NCI-H2196 (cell line): Measurements from ENCODE around the gene ZNF554.
A peak's percentile ranks its signal among the peaks of the same experiment; 100 is the strongest.

Source experiments
- DNase-seq: peaks from one replicate; lab custom pipeline; 2025; ENCODE audit not compliant: unreplicated experiment; lab: John Stamatoyannopoulos, UW

Gene ZNF554

DNA sequence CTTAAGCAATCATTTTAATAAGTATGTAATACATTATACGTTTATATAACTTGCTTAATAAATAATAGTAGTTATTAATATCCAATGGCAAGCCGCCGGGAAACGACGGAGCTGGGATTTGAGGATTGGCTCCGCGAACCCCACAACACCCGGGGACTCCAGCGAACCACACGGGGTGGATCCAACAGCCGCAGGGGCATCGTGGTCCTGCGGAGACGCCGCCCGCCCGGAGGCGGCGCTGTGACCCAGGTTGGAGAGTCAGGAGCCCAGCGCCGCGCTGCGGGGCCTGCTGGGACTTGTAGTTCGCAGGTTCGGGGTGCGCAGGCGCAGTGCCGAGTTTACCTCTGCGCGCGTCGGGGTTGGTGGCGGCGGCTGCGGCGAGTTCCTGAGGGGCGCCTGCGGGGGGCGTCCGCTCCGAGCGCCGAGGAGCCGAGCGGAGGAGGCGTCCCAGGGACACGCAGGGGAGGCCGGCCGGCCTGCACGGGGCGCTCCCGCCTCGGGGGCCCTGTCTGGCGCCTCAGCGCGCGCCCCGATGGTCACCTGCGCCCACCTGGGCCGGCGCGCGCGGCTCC, at the start of gene ZNF554:
Gene ZNF554 (plus strand): TSS at position 329 of the 572 bp plus-strand sequence. CDS start 204 bp downstream, at position 533.
- peak; percentile 96 for DNase-seq

DNA sequence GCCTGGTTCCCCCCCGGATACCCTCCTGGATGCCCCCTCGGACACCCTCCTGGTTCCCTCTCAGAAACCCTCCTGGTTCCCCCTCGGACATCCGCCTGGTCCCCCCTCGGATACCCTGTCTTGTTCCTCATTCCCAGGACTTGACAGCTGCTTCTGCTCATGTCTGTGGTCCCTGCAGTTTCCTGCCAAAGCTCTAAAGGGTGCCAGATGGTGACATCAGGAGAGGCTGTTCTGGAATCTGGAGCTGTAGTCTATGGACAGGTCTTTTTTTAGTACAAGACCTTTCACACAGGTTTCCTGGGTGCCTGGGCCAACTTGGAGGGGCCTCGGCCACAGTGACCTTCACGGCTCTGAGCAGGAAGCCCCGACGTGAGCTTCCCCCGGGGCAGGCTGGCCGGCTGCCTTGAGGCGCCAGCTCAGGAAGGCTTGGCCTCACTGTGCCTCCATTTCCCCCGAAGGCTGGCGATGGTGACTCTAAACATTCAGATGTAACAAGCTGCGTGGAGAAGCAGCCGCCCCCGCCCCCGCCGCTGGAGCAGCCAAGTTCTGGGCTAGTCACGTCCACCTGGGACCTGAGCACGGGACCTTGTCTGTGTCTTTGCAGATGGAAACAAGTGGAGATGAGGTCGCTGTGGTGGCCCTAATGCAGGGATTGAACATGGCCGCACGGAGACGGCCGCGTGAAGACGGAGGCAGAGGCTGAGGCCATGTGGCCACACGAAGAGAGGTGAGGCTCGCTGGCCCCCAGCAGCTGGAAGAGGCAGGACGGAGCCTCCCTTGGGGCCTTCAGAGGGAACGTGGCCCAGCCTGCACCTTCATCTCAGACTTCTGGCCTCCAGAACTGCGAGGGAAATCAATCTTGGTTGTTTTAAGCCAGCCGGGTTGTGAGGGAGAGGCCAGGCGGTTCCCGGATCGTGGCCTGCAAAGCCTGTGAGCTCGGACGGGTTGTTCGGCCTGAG, 49.3 kb upstream of the ZNF554 start:
- no peak for DNase-seq

- no peak for DNase-seq
Measured at GRCh38 chr19:2771786-2772674, 47.6 kb upstream of the ZNF554 start.

- DNase-seq, result no peak
Measured at GRCh38 chr19:2774083-2774679, 45.5 kb upstream of the ZNF554 start.

DNA sequence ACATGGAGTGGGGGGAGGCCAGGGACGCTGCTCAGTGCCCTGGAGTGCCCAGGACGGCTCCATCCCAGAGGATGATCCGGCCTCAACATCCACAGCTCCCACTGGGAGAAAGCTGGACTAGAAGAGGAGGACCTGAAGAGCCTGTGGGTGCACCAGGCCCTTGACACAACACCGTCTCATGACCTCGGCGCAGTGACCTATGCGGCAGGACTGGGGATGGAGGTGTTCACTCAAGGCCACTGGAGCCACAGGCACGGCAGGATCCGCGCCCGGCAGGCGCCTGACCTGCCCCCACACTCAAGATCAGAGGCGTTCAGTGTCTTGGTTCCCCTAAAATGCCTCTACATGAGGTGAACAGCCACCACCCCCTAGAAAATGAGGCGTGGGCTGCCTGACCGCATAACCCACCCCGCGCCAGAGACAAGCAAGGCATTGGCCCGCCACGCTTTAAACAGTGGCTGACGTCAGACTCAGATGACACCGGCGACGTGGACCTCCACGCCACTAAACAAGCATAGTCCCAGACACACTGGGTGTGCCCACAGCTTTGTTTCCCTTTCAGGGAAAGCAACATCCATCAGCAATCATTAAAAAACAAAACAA, 44.6 kb upstream of the ZNF554 start:
- DNase-seq, result no peak

- DNase-seq, result no peak
Measured at GRCh38 chr19:2775556-2776430, 43.9 kb upstream of the ZNF554 start.

DNA sequence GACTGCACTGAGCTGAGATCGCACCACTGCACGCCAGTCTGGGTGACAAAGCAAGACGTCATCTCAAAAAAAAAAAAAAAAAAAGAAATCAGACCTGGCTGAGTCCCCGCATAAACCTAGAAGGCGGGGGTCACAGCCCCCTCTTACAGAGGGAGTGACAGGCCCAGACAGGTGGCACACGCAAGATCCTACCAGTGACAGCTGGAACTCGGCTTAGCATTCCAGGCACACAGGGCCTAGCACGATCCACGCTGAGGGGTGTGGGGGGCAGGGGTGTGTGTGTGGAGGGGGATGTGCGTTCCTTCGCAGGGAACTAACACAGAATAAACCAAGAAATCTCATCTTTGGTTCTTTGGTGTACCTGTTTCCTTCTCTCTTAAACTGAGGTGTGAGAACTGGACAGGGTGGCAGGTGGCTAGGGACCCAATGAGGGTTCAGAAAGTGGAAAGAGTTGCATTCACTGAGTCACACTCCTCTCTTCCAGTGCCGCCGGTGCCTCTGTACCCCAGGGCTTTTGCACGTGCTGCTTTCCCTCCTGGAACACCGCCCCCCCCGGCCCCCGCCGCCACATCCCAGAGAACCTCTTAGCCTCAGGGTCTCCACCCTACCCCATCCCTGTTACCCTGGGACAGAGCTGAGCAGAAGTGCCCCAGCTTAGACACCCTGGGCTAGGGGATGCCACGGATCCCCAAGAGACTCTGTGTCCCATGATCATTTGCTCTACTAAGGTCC, 41.5 kb upstream of the ZNF554 start:
- DNase-seq, result no peak

DNA sequence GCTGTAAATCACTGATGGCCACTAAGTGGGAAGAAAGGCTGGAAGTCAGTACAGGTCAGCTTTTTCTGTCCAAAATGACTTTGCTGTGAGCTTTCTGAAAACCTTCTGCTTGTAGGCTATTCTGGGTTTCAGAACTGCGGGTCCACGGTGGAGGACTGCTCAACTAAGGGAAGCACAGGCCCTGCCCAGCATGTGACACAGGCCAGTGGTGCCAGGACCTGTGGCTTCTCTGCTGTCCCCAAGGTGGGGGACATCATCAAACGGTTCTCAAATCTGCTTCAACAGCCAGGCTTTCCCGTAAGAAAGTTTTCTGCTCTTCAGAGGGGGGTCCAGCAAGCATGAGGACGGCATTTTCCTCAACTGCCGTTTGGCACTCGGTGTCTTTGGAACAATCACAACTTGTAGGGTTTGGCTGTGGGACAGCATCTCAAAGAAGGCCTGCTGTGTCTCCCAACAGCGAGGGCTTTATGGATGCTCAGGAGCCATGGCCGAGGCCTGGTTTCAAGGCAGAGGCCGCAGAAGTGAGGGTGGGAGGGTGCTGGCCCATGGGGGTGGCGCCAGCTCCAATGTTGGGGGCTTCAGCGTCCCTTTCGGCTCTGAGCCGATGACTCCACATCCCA, 40.4 kb upstream of the ZNF554 start:
- no peak for DNase-seq

DNA sequence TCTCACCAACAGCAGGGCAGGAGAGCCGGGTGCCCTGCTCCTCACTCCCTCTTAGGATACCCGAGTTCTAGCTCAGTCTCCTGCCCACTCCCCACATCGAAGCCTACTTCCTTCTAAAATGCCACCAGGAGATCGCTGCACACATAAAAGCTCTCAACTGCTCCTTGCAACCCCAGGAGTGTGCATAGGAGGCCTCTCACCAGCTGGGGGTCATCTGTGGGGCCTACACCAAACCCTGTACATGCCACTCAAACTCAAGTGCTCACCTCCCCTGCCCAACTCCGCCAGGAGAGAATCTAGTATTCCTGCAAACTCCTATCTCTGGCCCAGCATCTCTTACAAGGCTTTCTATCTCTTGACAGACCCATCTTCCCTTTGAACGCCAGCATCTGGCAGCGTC, 39.4 kb upstream of the ZNF554 start:
- DNase-seq, result no peak

DNA sequence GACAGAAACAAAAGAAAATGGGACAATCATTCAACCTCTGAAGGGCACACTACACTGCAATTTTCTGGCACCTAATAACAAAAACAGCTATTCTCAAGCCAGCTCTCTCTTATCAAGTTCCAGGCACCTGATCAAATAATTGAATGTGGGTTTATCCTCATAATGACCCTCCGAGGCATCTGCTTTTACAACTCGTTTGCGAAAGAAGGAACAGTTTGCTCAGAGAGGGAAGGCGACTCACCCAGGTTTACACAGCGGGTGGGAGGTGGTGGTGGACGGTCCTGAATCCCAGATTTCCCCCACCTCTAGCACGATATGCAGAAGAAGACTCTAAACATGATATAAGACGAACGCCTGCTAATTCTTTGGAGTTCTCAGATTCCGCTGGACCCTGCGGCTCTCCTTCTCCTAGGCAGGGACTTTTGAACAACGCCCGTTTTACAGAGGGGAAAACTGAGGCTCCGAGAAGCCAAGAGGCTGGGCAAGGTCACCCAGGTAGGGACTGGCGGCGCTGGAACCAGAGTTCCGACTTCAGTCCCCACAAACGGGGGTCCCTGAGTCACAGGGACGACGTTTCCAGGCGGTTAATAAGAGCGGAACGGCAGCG, 37.2 kb upstream of the ZNF554 start:
- DNase-seq, result no peak

DNA sequence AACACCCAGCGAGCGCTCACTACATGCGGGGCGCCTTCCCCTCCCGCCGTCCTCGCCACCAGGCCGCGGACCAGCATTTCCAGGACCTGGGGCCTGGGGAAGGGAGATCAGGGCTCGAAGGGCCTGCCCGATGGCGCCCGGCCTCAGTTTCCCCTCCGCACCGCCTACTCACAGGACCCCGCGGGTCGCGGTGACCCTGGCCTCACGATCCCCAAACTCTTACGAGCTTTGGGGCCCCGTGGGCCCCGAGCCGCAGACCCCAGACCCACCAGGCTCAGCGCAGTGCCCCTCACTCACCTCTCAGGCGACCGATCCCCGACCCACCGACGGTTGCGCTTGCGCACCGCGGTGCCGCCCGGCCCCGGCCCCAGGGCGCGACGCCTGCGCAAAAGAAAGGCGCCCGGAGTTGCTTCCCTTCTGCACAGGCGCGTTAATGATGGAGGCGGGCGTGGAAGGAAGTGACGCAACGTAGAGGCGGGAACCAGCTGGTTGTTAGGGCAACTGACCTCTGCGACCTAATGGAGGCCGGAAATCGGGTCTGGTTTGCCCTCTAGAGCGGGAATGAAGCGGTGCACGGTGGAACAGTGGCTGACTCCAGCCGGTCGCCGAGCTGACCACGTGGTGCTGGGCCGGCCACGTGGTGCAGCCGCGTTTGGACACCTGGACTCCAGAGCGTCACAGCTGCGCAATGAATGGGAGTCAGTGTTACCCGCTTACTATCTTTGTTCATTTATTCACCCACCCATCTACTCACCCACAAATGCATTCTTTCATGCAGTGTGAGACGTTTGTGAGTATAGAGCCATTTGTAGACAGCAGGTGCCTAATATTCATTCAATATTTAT, 36.5 kb upstream of the ZNF554 start, which contains the start of gene SGTA:
Gene SGTA (minus strand): TSS at position 338 of the 845 bp plus-strand sequence. CDS start 14,205 bp downstream, outside the sequence.
- peak; percentile 99 for DNase-seq

DNA sequence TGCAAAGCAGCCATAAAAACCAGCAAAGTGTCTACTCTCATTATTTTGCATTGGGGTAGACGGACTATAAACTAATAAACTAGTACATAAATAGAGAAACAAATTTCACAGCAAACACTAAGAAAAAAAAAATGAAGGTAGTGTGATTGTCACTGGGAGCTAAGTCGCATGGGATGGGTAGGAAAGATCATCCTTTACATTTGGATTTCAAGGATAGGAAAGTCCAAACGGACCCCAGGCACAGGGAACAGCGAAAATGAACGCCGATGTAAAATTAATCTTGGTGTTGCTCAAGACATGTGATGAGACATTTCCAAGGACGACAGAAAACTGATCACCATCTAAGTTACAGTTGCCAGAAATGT, 35.9 kb upstream of the ZNF554 start:
- DNase-seq, result no peak

DNA sequence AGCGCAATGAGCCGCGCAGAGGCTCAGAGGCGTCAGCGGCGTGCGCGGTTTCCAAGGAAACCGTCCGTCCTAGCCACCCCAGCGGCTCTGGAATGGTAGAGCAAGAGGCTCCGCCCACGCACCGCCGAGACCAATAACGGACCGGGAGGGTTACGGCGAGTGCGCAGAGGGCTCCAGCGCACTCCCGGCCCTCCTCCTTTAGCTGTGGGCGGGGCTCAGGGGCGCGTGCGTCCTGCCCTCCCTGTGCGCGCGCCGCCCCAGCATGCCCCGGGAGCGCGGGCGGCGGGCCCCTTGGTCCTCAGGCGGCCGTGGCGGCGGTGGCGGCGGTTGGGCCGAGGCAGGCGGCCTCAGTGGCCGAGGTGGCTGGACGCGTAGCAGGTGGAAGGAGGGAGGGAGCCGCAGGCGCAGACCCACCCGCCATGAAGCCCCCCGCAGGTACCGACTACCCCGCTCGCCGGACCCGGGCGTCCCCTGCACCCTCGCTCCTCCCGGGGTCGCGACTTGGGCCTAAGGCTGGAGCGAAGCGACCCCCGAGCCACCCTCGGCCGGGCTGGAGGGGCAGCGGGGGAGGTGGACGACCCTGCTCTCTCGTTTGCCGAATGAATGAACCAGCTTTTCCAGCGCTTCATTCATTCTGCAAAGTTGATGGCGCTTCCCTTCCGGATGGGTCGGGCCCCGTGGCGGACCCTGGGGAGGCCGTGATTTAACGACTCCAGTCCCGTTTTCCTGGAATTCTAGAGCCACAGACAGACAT, 34.2 kb upstream of the ZNF554 start, which contains the start of gene THOP1:
Gene THOP1 (plus strand): TSS at position 260 of the 754 bp plus-strand sequence. CDS start 160 bp downstream, at position 420.
- peak; percentile 99 for DNase-seq

GRCh38 chr19:2787115-2787514, 32.6 kb upstream of the ZNF554 start:
- DNase-seq, result no peak

DNA sequence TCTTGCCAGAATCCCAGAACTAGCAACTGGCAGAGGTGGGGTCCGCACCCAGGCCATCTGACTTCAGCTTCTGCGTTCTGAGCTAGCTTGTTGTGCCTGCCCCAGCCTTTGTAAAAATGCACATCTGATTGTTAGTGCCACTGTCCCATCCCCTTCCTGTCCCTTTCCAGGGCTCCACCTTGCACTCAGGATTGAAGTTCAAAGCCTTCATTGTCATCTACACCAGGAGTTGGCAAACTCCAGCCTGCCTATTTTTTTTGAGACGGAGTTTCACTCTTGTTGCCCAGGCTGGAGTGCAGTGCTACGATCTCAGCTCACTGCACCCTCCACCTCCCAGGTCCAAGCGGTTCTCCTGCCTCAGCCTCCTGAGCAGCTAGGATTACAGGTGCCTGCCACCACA, 31.4 kb upstream of the ZNF554 start:
- no peak for DNase-seq

GRCh38 chr19:2790194-2790556, 29.5 kb upstream of the ZNF554 start:
- DNase-seq, result no peak
